IMR-90 (cell line): Measurements from ENCODE around the gene SIM1. TPM values are rescaled to one million over a fixed set of nuclear protein-coding genes. Genes with fewer than 3 reads are reported as not detected.

Experiments used
- ATAC-seq: fragments of 200-7000 bp; cut with Tn5 transposase; 2 replicates; pipeline ENCODE4 v1.9.1; 2020; ENCODE audit warnings: low read depth, mild to moderate bottlenecking, moderate library complexity
- BruUV-seq: library from RNA; stranded (reverse); fragments of 400-500 nt; replicated peaks from 2 replicates; lab custom pipeline; 2021; lab: Mats Ljungman, UMichigan
- CTCF ChIA-PET: fragments of 300-600 bp; formaldehyde crosslinking; extraction: SDS; loops from one replicate; lab custom pipeline; 2021; ENCODE audit warnings: antibody characterized with exemption; lab: Yijun Ruan, JAX
- POLR2A ChIA-PET: fragments of 300-600 bp; sonication (Branson Sonifier 250); formaldehyde crosslinking; loops from one replicate; lab custom pipeline; 2022; ENCODE audit warnings: antibody characterized with exemption; ENCODE audit not compliant: unreplicated experiment; lab: Charles Lee
- DNase-seq: peaks from one replicate; pipeline ENCODE4 v3.0.0; 2013
- H2AFZ ChIP-seq: replicated peaks from 2 replicates; pipeline ENCODE3; 2013; ENCODE audit warnings: low read length, mild to moderate bottlenecking; ENCODE audit not compliant: poor library complexity
- H2AK5ac ChIP-seq: 2 replicates; pipeline ENCODE4 v1.6.1; 2013; ENCODE audit warnings: low read depth, low read length, inconsistent platforms
- H2AK9ac ChIP-seq: replicated peaks from 2 replicates; pipeline ENCODE3; 2013; ENCODE audit warnings: mild to moderate bottlenecking, low read depth, low read length, moderate library complexity; ENCODE audit not compliant: poor library complexity
- H2BK120ac ChIP-seq: 2 replicates; pipeline ENCODE4 v1.6.1; 2013; ENCODE audit warnings: low read depth, low read length, inconsistent platforms
- H2BK15ac ChIP-seq: 3 replicates; pipeline ENCODE4 v1.6.1; 2013; ENCODE audit warnings: low read depth, low read length, inconsistent platforms
- H2BK20ac ChIP-seq: 2 replicates; pipeline ENCODE4 v1.6.1; 2013; ENCODE audit warnings: low read depth, mild to moderate bottlenecking, inconsistent platforms, low read length, moderate library complexity
- H2BK5ac ChIP-seq: 2 replicates; pipeline ENCODE4 v1.6.1; 2013; ENCODE audit warnings: mild to moderate bottlenecking, low read depth, low read length, inconsistent platforms; ENCODE audit not compliant: poor library complexity, severe bottlenecking
- H3K14ac ChIP-seq: replicated peaks from 2 replicates; pipeline ENCODE4 v1.6.1; 2013; ENCODE audit warnings: low read depth, low read length, inconsistent platforms
- H3K18ac ChIP-seq: 2 replicates; pipeline ENCODE4 v1.6.1; 2013; ENCODE audit warnings: low read depth, low read length, control low read depth
- H3K23ac ChIP-seq: 2 replicates; pipeline ENCODE4 v1.6.1; 2013; ENCODE audit warnings: low read depth, low read length, inconsistent platforms
- H3K27ac ChIP-seq: 2 replicates; pipeline ENCODE4 v1.5.1; 2013; ENCODE audit warnings: mild to moderate bottlenecking, control low read depth, low read length; ENCODE audit not compliant: insufficient read depth
- H3K27me3 ChIP-seq: 2 replicates; pipeline ENCODE4 v1.6.1; 2013; ENCODE audit warnings: low read length; ENCODE audit not compliant: control insufficient read depth, insufficient read depth
- H3K36me3 ChIP-seq: 2 replicates; pipeline ENCODE4 v1.6.1; 2013; ENCODE audit warnings: low read length, mixed read lengths; ENCODE audit not compliant: control insufficient read depth, insufficient read depth
- H3K4ac ChIP-seq: 2 replicates; pipeline ENCODE4 v1.6.1; 2013; ENCODE audit warnings: low read depth, low read length, inconsistent platforms
- H3K4me1 ChIP-seq: 2 replicates; pipeline ENCODE4 v1.6.1; 2013; ENCODE audit warnings: low read length, mixed read lengths; ENCODE audit not compliant: control insufficient read depth, insufficient read depth
- H3K4me2 ChIP-seq: 2 replicates; pipeline ENCODE4 v1.6.1; 2013; ENCODE audit warnings: low read depth, mild to moderate bottlenecking, control low read depth, low read length, moderate library complexity
- H3K4me3 ChIP-seq: 2 replicates; pipeline ENCODE4 v1.5.1; 2013; ENCODE audit warnings: low read depth, mild to moderate bottlenecking, control low read depth, low read length, moderate library complexity; ENCODE audit not compliant: insufficient read depth
- H3K56ac ChIP-seq: 2 replicates; pipeline ENCODE4 v1.6.1; 2013; ENCODE audit warnings: low read length, inconsistent platforms; ENCODE audit not compliant: insufficient read depth; ENCODE audit errors: extremely low read depth
- H3K79me1 ChIP-seq, 2 experiments: 2 replicates each; pipeline ENCODE4 v1.6.1; 2013; ENCODE audit warnings: low read length in 2 of 2, inconsistent platforms in 1 of 2, low read depth in 1 of 2
- H3K9ac ChIP-seq: 2 replicates; pipeline ENCODE4 v1.6.1; 2013; ENCODE audit warnings: low read depth, low read length, control low read depth
- H3K9me1 ChIP-seq: 2 replicates; pipeline ENCODE4 v1.6.1; 2013; ENCODE audit warnings: low read length, inconsistent platforms; ENCODE audit not compliant: insufficient read depth
- H3K9me3 ChIP-seq: 2 replicates; pipeline ENCODE4 v1.6.1; 2013; ENCODE audit warnings: low read length; ENCODE audit not compliant: control insufficient read depth, insufficient read depth
- H4K20me1 ChIP-seq: 2 replicates; pipeline ENCODE4 v1.6.1; 2013; ENCODE audit warnings: low read length, inconsistent platforms; ENCODE audit not compliant: insufficient read depth
- H4K5ac ChIP-seq: 2 replicates; pipeline ENCODE4 v1.6.1; 2013; ENCODE audit warnings: mild to moderate bottlenecking, low read depth, low read length, control low read depth
- H4K8ac ChIP-seq, 2 experiments: 2 replicates each; pipeline ENCODE4 v1.6.1; 2013; ENCODE audit warnings: low read depth in 2 of 2, low read length in 2 of 2, control low read depth in 1 of 2, inconsistent platforms in 1 of 2
- H4K91ac ChIP-seq: 2 replicates; pipeline ENCODE4 v1.6.1; 2013; ENCODE audit warnings: low read depth, low read length, inconsistent platforms; ENCODE audit not compliant: insufficient read depth
- CEBPB ChIP-seq: IDR thresholded peaks from 2 replicates; pipeline ENCODE4 v1.6.1; 2012; ENCODE audit warnings: low read depth, low read length, improper control_type of control experiment
- MAZ ChIP-seq: IDR thresholded peaks from 2 replicates; pipeline ENCODE4 v1.6.1; 2012; ENCODE audit warnings: low read depth, mild to moderate bottlenecking, low read length, improper control_type of control experiment, moderate library complexity, borderline replicate concordance
- POLR2A ChIP-seq: IDR thresholded peaks from 2 replicates; pipeline ENCODE4 v1.6.1; 2012; ENCODE audit warnings: mild to moderate bottlenecking, low read depth, low read length
- RCOR1 ChIP-seq: IDR thresholded peaks from 2 replicates; pipeline ENCODE4 v1.6.1; 2012; ENCODE audit warnings: mild to moderate bottlenecking, low read length, improper control_type of control experiment; ENCODE audit not compliant: insufficient replicate concordance
- WGBS, 2 experiments: methylation state at CpG; one replicate each; pipeline versions ENCODE4 v1.1.5 to v1.1.7; 2013; ENCODE audit warnings: missing lambda C conversion rate in 2 of 2; ENCODE audit not compliant: insufficient read length in 1 of 2; ENCODE audit errors: extremely low coverage in 2 of 2; 5-methylcytosine and 5-hydroxymethylcytosine counted together
- dilution Hi-C: fragments of 300-500 bp; cut with HindIII; formaldehyde crosslinking; loops from one replicate; pipeline ENCODE4 v1.14.3; 2018; ENCODE audit warnings: low sequenced_read_pairs; ENCODE audit not compliant: unreplicated experiment
- in situ Hi-C: fragments of 300-500 bp; cut with MboI; formaldehyde crosslinking; loops from 3 replicates; pipeline ENCODE4 v1.14.3; 2019; ENCODE audit warnings: low sequenced_read_pairs, inconsistent platforms, mixed read lengths
- intact Hi-C: fragments of 100-400 bp; cut with micrococcal nuclease; formaldehyde crosslinking; loops from 2 replicates; pipeline ENCODE4 v1.10.0; 2022
- polyA plus RNA-seq, 3 experiments: library from polyadenylated mRNA; depleted of rRNA; stranded (reverse); fragments of >200 nt; gene quantifications; 2 replicates each; pipeline ENCODE4 v1.2.3, GENCODE V29; 2012; ENCODE audit warnings: low replicate concordance in 1 of 3
- total RNA-seq: library from RNA; depleted of rRNA; stranded (reverse); fragments of >200 nt; gene quantifications from 2 replicates; pipeline ENCODE4 v1.2.3, GENCODE V29; 2012

SIM1 gene
- total and polyA plus RNA-seq, 2 of the 4 experiments (the other 2 are of a cell fraction): not detected

DNA sequence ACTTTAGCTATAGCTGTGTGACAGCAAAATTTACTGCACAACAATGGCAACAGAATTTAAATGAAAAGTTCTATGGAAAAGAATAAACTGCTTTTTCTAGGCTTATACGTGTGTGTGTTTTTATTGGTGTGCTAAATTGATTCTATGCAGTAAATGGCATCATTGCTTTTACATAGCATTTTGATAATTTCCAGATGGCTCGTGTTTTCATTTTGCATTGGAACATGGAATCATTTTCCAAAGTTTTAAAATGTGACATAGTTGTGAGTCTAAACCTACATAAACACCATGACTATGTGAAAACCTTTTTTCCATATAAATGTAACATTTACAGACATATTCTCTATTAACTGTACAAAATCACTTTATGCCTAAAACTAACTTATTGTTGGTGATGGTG lies 127.8 kb downstream of the SIM1 start:
- no peak overlapping the region for H2BK20ac ChIP-seq
- POLR2A ChIA-PET: no interaction called here
- BruUV-seq: no TSS peak
- no peak overlapping the region for H2AK5ac ChIP-seq
- H3K9ac ChIP-seq: no peak overlapping the region
- ATAC-seq (no peak), DNase-seq (no peak)
- no peaks in the 10 kb centered on the region for H3K9me3 ChIP-seq
- peaks cover 3% of the 10 kb centered on the region; the same call in 1 of the 2 replicates for H3K9me1 ChIP-seq
- no peak overlapping the region for H3K56ac ChIP-seq
- H3K14ac ChIP-seq: no peak overlapping the region
- H3K36me3 ChIP-seq: no peaks in the 10 kb centered on the region
- no peak overlapping the region for H3K27ac ChIP-seq
- in situ Hi-C loops: no loop called here
- H4K5ac ChIP-seq: no peak overlapping the region
- H3K4me2 ChIP-seq: no peak overlapping the region
- no peak overlapping the region for H2BK15ac ChIP-seq
- no peaks in the 10 kb centered on the region for H3K27me3 ChIP-seq
- no peak overlapping the region for H4K91ac ChIP-seq
- H4K20me1 ChIP-seq: no peaks in the 10 kb centered on the region
- CTCF ChIA-PET: no interaction called here
- H4K8ac ChIP-seq: no peak overlapping the region
- H2AK9ac ChIP-seq: no peak overlapping the region
- no peak overlapping the region for H2BK5ac ChIP-seq
- H3K4ac ChIP-seq: no peak overlapping the region
- intact Hi-C loops: no loop called here
- no peak overlapping the region for H2BK120ac ChIP-seq
- no peaks in the 10 kb centered on the region for H3K79me1 ChIP-seq
- TF ChIP-seq MAZ (no peak), RCOR1 (no peak), CEBPB (no peak), POLR2A (no peak)
- no peak overlapping the region for H3K23ac ChIP-seq
- no peak overlapping the region for H3K18ac ChIP-seq
- dilution Hi-C loops: no loop called here
- no peaks in the 10 kb centered on the region for H3K4me1 ChIP-seq
- H3K4me3 ChIP-seq: no peak overlapping the region
- no CpG with 5 or more reads among the region's 2 CpGs for WGBS, 2 experiments
- H2AFZ ChIP-seq: no peak overlapping the region
